Breast epithelium (tissue), 4 donors: Measurements from ENCODE around the gene TLL2. TPM values are rescaled to one million over a fixed set of nuclear protein-coding genes. Genes with fewer than 3 reads are reported as not detected.

Experiments used
- DNase-seq, 2 donors: peaks; one replicate each; pipeline ENCODE4 v3.0.0-alpha.2; 2019; ENCODE audit warnings: low spot score in 2 of 2
- H3K27ac ChIP-seq, 2 donors: fragments of 200-600 bp; sonication (generic) in 1 of 2; one replicate each; pipeline ENCODE4 v1.5.1; 2016 to 2019; ENCODE audit warnings: mild to moderate bottlenecking in 1 of 2
- H3K27me3 ChIP-seq, 2 donors: fragments of 200-600 bp; sonication (generic) in 1 of 2; one replicate each; pipeline versions ENCODE4 v1.5.1 to v1.6.0; 2017 to 2019; ENCODE audit warnings: control low read depth in 1 of 2, mild to moderate bottlenecking in 1 of 2
- H3K36me3 ChIP-seq: fragments of 200-600 bp; one replicate; pipeline ENCODE4 v1.5.1; 2019
- H3K4me1 ChIP-seq, 2 donors: fragments of 200-600 bp; sonication (generic); one replicate each; pipeline ENCODE4 v1.5.1; 2016 to 2019; ENCODE audit warnings: control low read depth in 1 of 2
- H3K4me3 ChIP-seq, 3 donors: fragments of 200-600 bp; sonication (generic); 1 replicate in 2 of 3; 2 replicates in 1 of 3; pipeline ENCODE4 v1.5.1; 2016 to 2019; ENCODE audit warnings: mild to moderate bottlenecking in 3 of 3, moderate library complexity in 2 of 3
- H3K9me3 ChIP-seq, 2 donors: fragments of 200-600 bp; sonication (generic) in 1 of 2; one replicate each; pipeline ENCODE4 v1.5.1; 2016 to 2019; ENCODE audit warnings: control low read depth in 1 of 2
- POLR2A ChIP-seq: fragments of 450-650 bp; IDR thresholded peaks from one replicate; pipeline ENCODE4 v1.6.1; 2016; ENCODE audit warnings: antibody characterized with exemption, mild to moderate bottlenecking, moderate library complexity
- POLR2AphosphoS5 ChIP-seq, 3 donors: sonication (generic); formaldehyde crosslinking; IDR thresholded peaks; one replicate each; pipeline ENCODE4 v1.6.1; 2017; ENCODE audit warnings: antibody characterized with exemption in 3 of 3
- intact Hi-C: fragments of 100-400 bp; cut with DNase I; formaldehyde crosslinking; loops from one replicate; pipeline ENCODE4 v1.15.1; 2023; ENCODE audit warnings: low total_unique reads
- total RNA-seq, 3 donors: library from RNA; depleted of rRNA; stranded (reverse); fragments of >200 nt; gene quantifications; one replicate each; pipeline ENCODE4 v1.1.0, GENCODE V29; 2016
- TF ChIP-seq, protein P1 (sequence below), 3 donors: fragments of 450-650 bp; IDR thresholded peaks; one replicate each; pipeline ENCODE4 v1.5.1; 2016 to 2017; ENCODE audit warnings: antibody characterized with exemption in 3 of 3, mild to moderate bottlenecking in 3 of 3, moderate library complexity in 3 of 3

Gene TLL2
- total RNA-seq, 3 donors from 2014 or later, result under 0.01 TPM; not detected in 2

DNA sequence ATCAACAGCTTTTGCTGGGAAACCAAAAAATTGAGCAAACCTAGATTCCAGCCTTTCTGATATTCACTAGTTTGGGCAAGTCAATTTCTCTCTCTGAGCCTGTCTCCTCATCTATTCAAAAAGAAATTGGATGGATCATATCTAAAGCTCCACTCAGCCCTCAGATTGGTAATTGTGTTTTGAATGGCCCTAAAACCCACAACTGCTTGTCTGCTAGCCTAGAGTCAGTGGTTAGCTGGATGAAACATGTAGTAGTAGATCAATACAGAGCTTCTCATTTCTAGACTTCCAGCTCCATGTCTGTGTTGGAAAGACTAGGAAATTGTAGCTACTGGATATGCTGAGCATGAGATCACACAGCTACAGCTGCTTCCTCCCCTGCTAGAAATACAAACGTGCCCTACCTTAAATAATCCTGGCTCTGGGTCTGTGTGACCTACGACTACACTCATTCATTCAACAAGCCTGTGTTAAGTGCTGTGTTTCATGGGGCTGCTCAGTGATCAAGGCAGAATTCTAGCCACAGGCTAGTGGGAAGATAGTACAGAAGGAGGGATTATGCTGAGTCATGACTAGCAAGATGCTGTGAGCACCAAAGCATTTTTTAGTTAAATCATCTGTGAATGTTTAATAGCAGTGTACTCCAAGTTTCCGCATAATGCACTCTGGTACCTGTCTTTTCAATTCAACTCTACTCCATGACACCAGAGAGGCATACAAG, 193.8 kb downstream of the TLL2 start:
- DNase-seq, result no peak
- H3K27me3 ChIP-seq, result peaks cover 0 to 8% of the 10 kb centered on the region in 2 donors
- no peaks in the 10 kb centered on the region for H3K36me3 ChIP-seq
- TF ChIP-seq, protein P1, sequence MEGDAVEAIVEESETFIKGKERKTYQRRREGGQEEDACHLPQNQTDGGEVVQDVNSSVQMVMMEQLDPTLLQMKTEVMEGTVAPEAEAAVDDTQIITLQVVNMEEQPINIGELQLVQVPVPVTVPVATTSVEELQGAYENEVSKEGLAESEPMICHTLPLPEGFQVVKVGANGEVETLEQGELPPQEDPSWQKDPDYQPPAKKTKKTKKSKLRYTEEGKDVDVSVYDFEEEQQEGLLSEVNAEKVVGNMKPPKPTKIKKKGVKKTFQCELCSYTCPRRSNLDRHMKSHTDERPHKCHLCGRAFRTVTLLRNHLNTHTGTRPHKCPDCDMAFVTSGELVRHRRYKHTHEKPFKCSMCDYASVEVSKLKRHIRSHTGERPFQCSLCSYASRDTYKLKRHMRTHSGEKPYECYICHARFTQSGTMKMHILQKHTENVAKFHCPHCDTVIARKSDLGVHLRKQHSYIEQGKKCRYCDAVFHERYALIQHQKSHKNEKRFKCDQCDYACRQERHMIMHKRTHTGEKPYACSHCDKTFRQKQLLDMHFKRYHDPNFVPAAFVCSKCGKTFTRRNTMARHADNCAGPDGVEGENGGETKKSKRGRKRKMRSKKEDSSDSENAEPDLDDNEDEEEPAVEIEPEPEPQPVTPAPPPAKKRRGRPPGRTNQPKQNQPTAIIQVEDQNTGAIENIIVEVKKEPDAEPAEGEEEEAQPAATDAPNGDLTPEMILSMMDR (IDR thresholded peaks at IDR 0.05), result no peak
- no peak for TF ChIP-seq POLR2AphosphoS5 (IDR thresholded peaks at IDR 0.05)
- no peak for TF ChIP-seq POLR2A
- intact Hi-C loops, result no loop called here
- H3K9me3 ChIP-seq, result no peaks in the 10 kb centered on the region
- H3K4me3 ChIP-seq, result no peak overlapping the region
- H3K4me1 ChIP-seq, result no peaks in the 10 kb centered on the region
- no peak overlapping the region for H3K27ac ChIP-seq

DNA sequence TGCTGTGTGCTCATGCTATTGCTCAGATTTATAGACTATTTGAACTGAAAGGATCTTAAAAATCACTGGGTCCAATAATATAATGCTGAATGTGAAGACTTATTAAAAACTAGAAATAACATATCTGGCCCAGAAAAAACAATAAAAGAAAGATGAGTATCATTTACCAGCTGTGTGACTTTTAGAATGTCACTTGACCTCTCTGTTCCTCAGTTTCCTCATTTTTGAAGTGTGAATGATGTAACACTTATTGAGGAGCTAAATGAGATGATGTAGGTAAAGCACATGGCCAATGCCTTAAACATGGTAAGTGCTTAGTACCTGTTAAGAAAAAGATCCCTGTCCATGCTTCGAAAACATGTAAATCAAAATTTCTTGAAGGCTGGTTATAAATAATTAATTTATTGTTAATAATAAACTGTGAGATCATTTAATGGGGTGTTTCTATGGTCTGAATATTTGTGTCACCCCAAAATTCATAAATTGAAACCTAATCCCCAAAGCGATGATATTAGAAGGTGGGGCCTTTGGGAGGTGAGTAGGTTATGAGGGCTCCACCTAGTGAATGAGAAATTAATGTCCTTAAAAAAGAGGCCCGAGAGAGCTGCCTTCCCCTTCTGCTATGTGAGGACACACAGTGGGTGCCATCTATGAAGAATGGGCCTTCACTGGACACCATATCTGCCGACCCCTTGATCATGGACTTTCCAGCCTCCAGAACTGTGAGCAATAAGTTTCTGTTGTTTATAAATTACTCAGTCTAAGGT, 196.5 kb downstream of the TLL2 start:
- Histone ChIP-seq H3K9me3 (no peaks in the 10 kb centered on the region), H3K27ac (no peak overlapping the region), H3K4me3 (no peak overlapping the region), H3K27me3 (peaks cover 0 to 8% of the 10 kb centered on the region in 2 donors), H3K4me1 (no peaks in the 10 kb centered on the region), H3K36me3 (no peaks in the 10 kb centered on the region)
- no peak for TF ChIP-seq POLR2A
- no peak for TF ChIP-seq POLR2AphosphoS5 (IDR thresholded peaks at IDR 0.05)
- TF ChIP-seq, protein P1 (IDR thresholded peaks at IDR 0.05), result no peak
- intact Hi-C loops, result no loop called here
- DNase-seq, result no peak

Other genes with a start within 250 kb of the TLL2 start
- 10 to 100 TPM in 2 of 3 donors, 1 to 10 TPM in 1; 2.9 to 16.0 (median 13.4) TPM for gene BLNK, start 242.4 kb downstream of the TLL2 start, total RNA-seq
- gene DNTT, start 209.5 kb downstream of the TLL2 start, total RNA-seq, result not detected
- gene OPALIN, start 154.9 kb downstream of the TLL2 start, total RNA-seq, result not detected
- 100 to 1,000 TPM in 2 of 3 donors, 10 to 100 TPM in 1; 95.7 to 118 (median 116) TPM for gene TM9SF3, start 73.1 kb upstream of the TLL2 start, total RNA-seq
- gene PIK3AP1, start 206.6 kb upstream of the TLL2 start, total RNA-seq, result 10 to 100 TPM in 2 of 3 donors, 1 to 10 TPM in 1; 9.8 to 26.9 (median 14.2) TPM